CD8-positive, alpha-beta memory T cell (primary cell): ENCODE measurements around the gene EMX2. TPM values are rescaled to one million over a fixed set of nuclear protein-coding genes. Genes with fewer than 3 reads are reported as not detected.

Experiments
- CTCF ChIA-PET: fragments of 350-600 bp; sonication (Branson Sonifier 250); formaldehyde crosslinking; loops from one replicate; lab custom pipeline; 2021; ENCODE audit warnings: antibody characterized with exemption; lab: Charles Lee
- POLR2A ChIA-PET: fragments of 350-600 bp; sonication (Branson Sonifier 250); formaldehyde crosslinking; loops from one replicate; lab custom pipeline; 2021; ENCODE audit warnings: antibody characterized with exemption; lab: Charles Lee
- DNase-seq, 5 donors: peaks; one replicate each; pipeline versions ENCODE4 v3.0.0 to v3.0.0-alpha.2; 2020 to 2022; ENCODE audit warnings: mixed read lengths in 1 of 5
- H3K27ac ChIP-seq: one replicate; pipeline ENCODE4 v1.7.0; 2013; ENCODE audit warnings: low read depth, mild to moderate bottlenecking, low read length, moderate library complexity
- H3K27me3 ChIP-seq: 2 replicates; pipeline ENCODE4 v1.7.0; 2013; ENCODE audit warnings: low read length, mild to moderate bottlenecking; ENCODE audit not compliant: insufficient read depth, poor library complexity, severe bottlenecking
- H3K36me3 ChIP-seq: 2 replicates; pipeline ENCODE4 v1.7.0; 2013; ENCODE audit warnings: mild to moderate bottlenecking, low read length, moderate library complexity; ENCODE audit not compliant: insufficient read depth
- H3K4me1 ChIP-seq: 2 replicates; pipeline ENCODE4 v1.7.0; 2013; ENCODE audit warnings: mild to moderate bottlenecking, low read length, moderate library complexity; ENCODE audit not compliant: insufficient read depth
- H3K4me3 ChIP-seq: 2 replicates; pipeline ENCODE4 v1.7.0; 2013; ENCODE audit warnings: mild to moderate bottlenecking, low read length
- H3K9me3 ChIP-seq: 2 replicates; pipeline ENCODE4 v1.7.0; 2013; ENCODE audit warnings: mild to moderate bottlenecking, low read length
- H3K27ac Mint-ChIP-seq, 8 donors: one replicate each; pipeline ENCODE4 v1.8.0; 2020 to 2021; ENCODE audit warnings: mixed read lengths in 8 of 8, mild to moderate bottlenecking in 6 of 8, inconsistent platforms in 3 of 8, moderate library complexity in 3 of 8
- H3K27me3 Mint-ChIP-seq, 2 donors: one replicate each; pipeline ENCODE4 v1.8.0; 2020 to 2021; ENCODE audit warnings: mixed read lengths in 2 of 2, mild to moderate bottlenecking in 1 of 2, moderate library complexity in 1 of 2
- H3K36me3 Mint-ChIP-seq, 3 donors: one replicate each; pipeline ENCODE4 v1.8.0; 2020 to 2021; ENCODE audit warnings: mixed read lengths in 3 of 3, inconsistent platforms in 1 of 3, mild to moderate bottlenecking in 1 of 3
- H3K4me1 Mint-ChIP-seq, 3 donors: one replicate each; pipeline ENCODE4 v1.8.0; 2020 to 2021; ENCODE audit warnings: mixed read lengths in 3 of 3, inconsistent platforms in 1 of 3, mild to moderate bottlenecking in 1 of 3
- H3K4me3 Mint-ChIP-seq, 7 donors: one replicate each; pipeline ENCODE4 v1.8.0; 2020 to 2021; ENCODE audit warnings: mixed read lengths in 7 of 7, mild to moderate bottlenecking in 6 of 7, moderate library complexity in 4 of 7, inconsistent platforms in 2 of 7
- H3K9me3 Mint-ChIP-seq, 5 donors: one replicate each; pipeline ENCODE4 v1.8.0; 2020 to 2022; ENCODE audit warnings: mixed read lengths in 5 of 5, mild to moderate bottlenecking in 3 of 5, moderate library complexity in 2 of 5, inconsistent platforms in 1 of 5
- polyA plus RNA-seq: library from polyadenylated mRNA; unstranded; fragments of 300-500 nt; fragmentation: Illumina TruSeq; gene quantifications from one replicate; pipeline ENCODE4 v1.2.3, GENCODE V29; 2021
- total RNA-seq, 2 experiments: library from RNA; stranded (reverse); gene quantifications; one replicate each; pipeline ENCODE4 v1.2.3, GENCODE V29; 2021

The EMX2 gene
- total RNA-seq (not detected), polyA plus RNA-seq (not detected)

DNA sequence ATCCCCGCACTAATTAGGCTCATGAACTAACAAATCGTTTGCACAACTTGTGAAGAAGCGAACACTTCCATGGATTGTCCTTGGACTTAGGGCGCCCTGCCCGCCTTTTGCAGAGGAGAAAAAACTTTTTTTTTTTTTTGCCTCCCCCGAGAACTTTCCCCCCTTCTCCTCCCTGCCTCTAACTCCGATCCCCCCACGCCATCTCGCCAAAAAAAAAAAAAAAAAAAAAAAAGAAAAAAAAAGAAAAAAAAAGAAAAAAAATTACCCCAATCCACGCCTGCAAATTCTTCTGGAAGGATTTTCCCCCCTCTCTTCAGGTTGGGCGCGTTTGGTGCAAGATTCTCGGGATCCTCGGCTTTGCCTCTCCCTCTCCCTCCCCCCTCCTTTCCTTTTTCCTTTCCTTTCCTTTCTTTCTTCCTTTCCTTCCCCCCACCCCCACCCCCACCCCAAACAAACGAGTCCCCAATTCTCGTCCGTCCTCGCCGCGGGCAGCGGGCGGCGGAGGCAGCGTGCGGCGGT lies at the start of gene EMX2:
Gene EMX2 (plus strand): TSS at position 41 of the 519 bp plus-strand sequence. CDS start 522 bp downstream, outside the sequence.
- H3K4me1 ChIP-seq: peaks cover 4% of the 10 kb centered on the region
- no peaks in the 10 kb centered on the region for H3K36me3 ChIP-seq
- no peak within 1 kb of the TSS for H3K4me3 ChIP-seq
- Mint-ChIP-seq H3K27me3 (peaks cover 71 to 74% of the 10 kb centered on the region in 2 donors), H3K27ac (peak within 1 kb of the TSS in 1 of 8 donors; percentile 56), H3K36me3 (no peaks in the 10 kb centered on the region), H3K4me1 (peaks cover 8 to 35% (median 22%) of the 10 kb centered on the region in 3 donors), H3K9me3 (peaks cover 0 to 3% (median 0%) of the 10 kb centered on the region in 5 donors), H3K4me3 (peak within 1 kb of the TSS in 6 of 7 donors; percentile 27 to 70 (median 44))
- POLR2A ChIA-PET: interaction anchor here (0.6 kb wide), 1 partner anchor 1179 kb away, joined by 3 read pairs; no protein-coding TSS in a partner anchor
- peaks cover 42% of the 10 kb centered on the region for H3K27me3 ChIP-seq
- CTCF ChIA-PET: no interaction called here
- no peak for DNase-seq
- H3K27ac ChIP-seq: no peak within 1 kb of the TSS
- no peaks in the 10 kb centered on the region for H3K9me3 ChIP-seq

DNA sequence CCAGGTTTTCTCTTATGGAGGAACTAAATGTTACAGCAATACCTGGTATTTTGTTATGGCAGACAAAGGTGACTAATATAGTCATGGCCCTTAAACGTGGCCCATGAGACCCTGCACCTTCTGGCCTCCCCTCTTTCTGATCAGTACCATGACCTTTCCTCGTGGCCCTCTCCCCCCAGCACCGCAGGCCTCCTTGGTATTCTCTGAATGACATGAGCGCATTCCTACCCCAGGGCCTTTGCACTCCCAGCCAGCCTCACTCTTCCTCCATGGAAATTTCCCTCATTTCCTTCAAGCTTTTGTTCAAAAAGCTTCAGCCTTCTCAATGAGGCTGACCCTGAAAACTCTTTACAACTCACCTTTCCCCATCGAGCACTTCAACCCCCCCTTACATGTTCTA lies 46.5 kb upstream of the EMX2 start:
- ChIA-PET POLR2A (no interaction called here), CTCF (interaction anchor here (0.7 to 4.1 kb wide), 15 partner anchors 9 to 963 kb away, joined by 3 to 44 read pairs (median 5); no protein-coding TSS in a partner anchor)
- Mint-ChIP-seq H3K27me3 (peaks cover 10 to 38% of the 10 kb centered on the region in 2 donors), H3K27ac (no peak overlapping the region), H3K36me3 (no peaks in the 10 kb centered on the region), H3K9me3 (no peaks in the 10 kb centered on the region), H3K4me1 (peaks cover 0 to 2% (median 0%) of the 10 kb centered on the region in 3 donors), H3K4me3 (no peak overlapping the region)
- Histone ChIP-seq H3K4me3 (no peak overlapping the region), H3K9me3 (no peaks in the 10 kb centered on the region), H3K27me3 (no peaks in the 10 kb centered on the region), H3K27ac (no peak overlapping the region), H3K4me1 (no peaks in the 10 kb centered on the region), H3K36me3 (no peaks in the 10 kb centered on the region)
- no peak for DNase-seq

DNA sequence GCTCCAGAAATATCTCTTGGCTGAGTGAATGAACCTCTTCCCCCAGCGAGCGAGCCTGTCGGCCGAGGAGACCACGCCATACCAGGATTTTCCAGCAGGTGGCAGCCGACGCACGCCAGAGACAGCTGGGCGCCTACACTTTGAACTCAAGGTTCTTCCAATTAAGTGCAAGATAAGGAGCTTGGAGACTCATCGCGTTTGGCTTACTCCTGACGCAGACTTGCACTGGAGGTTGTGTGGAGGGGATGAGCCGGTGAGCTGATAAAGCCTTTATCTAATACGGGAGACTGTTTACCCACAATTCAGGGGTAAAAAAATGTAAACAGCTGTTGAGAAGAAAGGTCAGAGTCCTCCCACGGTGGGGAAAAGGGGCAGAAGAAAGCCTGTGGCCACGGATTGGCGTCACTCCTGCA lies 45.9 kb upstream of the EMX2 start:
- no peaks in the 10 kb centered on the region for H3K9me3 ChIP-seq
- no peaks in the 10 kb centered on the region for H3K36me3 ChIP-seq
- H3K4me1 ChIP-seq: no peaks in the 10 kb centered on the region
- H3K27ac Mint-ChIP-seq: no peak overlapping the region
- no peak overlapping the region for H3K4me3 ChIP-seq
- ChIA-PET POLR2A (no interaction called here), CTCF (interaction anchor here (0.7 to 4.1 kb wide), 17 partner anchors 9 to 962 kb away, joined by 3 to 44 read pairs (median 5); no protein-coding TSS in a partner anchor)
- H3K9me3 Mint-ChIP-seq: no peaks in the 10 kb centered on the region
- H3K4me1 Mint-ChIP-seq: peaks cover 0 to 2% (median 0%) of the 10 kb centered on the region in 3 donors
- DNase-seq: peak; percentile 33 to 62 (median 46)
- no peak overlapping the region for H3K4me3 Mint-ChIP-seq
- peaks cover 10 to 33% of the 10 kb centered on the region in 2 donors for H3K27me3 Mint-ChIP-seq
- no peaks in the 10 kb centered on the region for H3K36me3 Mint-ChIP-seq
- H3K27me3 ChIP-seq: no peaks in the 10 kb centered on the region
- no peak overlapping the region for H3K27ac ChIP-seq

DNA sequence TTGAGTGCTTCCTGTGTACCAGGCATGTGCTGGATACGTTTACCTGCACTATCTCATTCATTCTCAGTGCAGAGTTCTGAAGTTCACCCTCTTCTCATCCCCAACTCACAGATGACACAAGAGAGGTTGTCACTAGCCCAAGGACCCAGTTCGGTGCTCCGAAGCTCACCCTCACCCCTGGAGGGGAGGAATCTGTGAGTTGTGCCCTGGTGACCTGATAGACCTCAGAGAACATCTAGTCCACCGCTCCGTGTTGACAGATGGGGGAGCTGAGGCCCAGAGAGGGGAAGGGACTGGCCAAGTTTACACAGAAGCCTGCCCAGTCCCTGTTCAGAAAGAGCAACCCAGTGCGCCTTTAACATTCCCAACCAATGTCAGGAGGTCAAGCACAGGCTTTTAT lies 44.8 kb upstream of the EMX2 start:
- POLR2A ChIA-PET: no interaction called here
- H3K9me3 Mint-ChIP-seq: no peaks in the 10 kb centered on the region
- H3K27me3 Mint-ChIP-seq: peaks cover 12 to 36% of the 10 kb centered on the region in 2 donors
- CTCF ChIA-PET: interaction anchor here (1.1 to 4.1 kb wide), 8 partner anchors 8 to 961 kb away, joined by 4 to 44 read pairs (median 8); no protein-coding TSS in a partner anchor
- H3K4me3 Mint-ChIP-seq: no peak overlapping the region
- H3K27ac Mint-ChIP-seq: no peak overlapping the region
- Histone ChIP-seq H3K9me3 (no peaks in the 10 kb centered on the region), H3K4me1 (no peaks in the 10 kb centered on the region), H3K4me3 (no peak overlapping the region), H3K36me3 (no peaks in the 10 kb centered on the region), H3K27ac (no peak overlapping the region), H3K27me3 (no peaks in the 10 kb centered on the region)
- no peaks in the 10 kb centered on the region for H3K36me3 Mint-ChIP-seq
- peaks cover 0 to 2% (median 0%) of the 10 kb centered on the region in 3 donors for H3K4me1 Mint-ChIP-seq
- DNase-seq: no peak

DNA sequence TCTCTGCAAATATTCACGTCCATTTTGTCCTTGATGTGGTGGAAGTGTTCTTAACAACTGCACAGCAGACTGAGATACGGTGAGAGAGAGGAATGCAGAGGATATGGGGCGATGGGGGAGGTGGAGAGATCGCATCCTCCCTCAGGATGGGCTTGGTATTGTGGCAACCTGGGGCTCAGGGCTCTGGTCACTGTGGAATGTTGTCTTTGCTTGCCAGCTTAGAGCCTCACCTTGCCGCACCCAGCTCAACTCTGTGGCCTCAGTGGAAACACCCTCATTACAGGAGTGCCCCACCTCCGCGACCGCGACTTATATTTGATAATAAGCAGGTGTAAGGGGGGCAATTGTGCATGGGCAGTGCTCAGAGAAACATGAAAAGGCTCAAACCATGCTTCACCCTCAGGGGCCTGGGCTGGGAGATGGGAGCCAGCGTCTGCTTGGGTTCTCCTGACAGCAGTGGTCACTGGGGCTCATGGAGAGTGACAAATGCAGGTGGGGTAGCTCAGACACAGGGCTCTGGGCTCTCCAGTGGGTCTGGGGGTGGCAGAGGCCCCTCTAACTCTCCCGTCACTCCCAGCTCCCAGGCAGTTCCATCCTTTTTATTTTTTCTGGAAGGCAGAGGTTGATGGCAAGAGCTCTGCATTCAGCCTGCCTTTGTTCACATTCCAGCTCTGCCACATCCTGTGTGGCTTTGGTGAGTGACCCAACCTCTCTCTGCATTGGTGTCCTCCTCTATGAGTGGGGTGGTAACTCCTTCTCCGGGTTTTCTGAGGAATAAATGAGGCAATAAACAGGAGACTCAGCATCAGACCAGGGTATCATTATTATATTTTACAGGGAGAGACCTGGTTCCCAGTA lies 43.1 kb upstream of the EMX2 start:
- H3K9me3 Mint-ChIP-seq: no peaks in the 10 kb centered on the region
- H3K27ac ChIP-seq: no peak overlapping the region
- no peak overlapping the region for H3K4me3 ChIP-seq
- H3K4me1 ChIP-seq: no peaks in the 10 kb centered on the region
- no peak for DNase-seq
- H3K36me3 Mint-ChIP-seq: no peaks in the 10 kb centered on the region
- no peak overlapping the region for H3K27ac Mint-ChIP-seq
- H3K4me1 Mint-ChIP-seq: peaks cover 0 to 2% (median 0%) of the 10 kb centered on the region in 3 donors
- no peaks in the 10 kb centered on the region for H3K9me3 ChIP-seq
- H3K27me3 ChIP-seq: no peaks in the 10 kb centered on the region
- POLR2A ChIA-PET: no interaction called here
- no peaks in the 10 kb centered on the region for H3K36me3 ChIP-seq
- peaks cover 12 to 47% of the 10 kb centered on the region in 2 donors for H3K27me3 Mint-ChIP-seq
- CTCF ChIA-PET: interaction anchor here (3.2 kb wide), 1 partner anchor 741 kb away, joined by 10 read pairs; no protein-coding TSS in a partner anchor
- H3K4me3 Mint-ChIP-seq: no peak overlapping the region

DNA sequence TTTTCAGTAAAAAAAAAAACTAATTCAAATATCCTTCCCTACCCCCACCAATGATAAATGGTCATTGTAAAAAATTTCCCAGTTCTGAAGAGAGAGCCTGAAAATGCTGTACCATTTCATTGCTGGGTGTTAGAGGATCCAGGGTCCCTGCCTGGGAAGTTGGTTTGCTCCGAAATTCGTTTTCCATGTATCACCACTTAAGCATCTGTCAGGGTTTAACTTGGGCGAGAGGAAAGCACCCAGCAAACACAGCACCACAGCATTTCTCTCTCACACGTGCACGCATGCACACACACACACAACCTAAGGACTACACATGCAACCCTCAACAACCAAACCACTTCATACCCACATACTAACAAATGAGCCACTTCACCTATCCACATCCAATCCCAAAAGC lies 42.1 kb upstream of the EMX2 start:
- POLR2A ChIA-PET: no interaction called here
- peaks cover 9 to 41% of the 10 kb centered on the region in 2 donors for H3K27me3 Mint-ChIP-seq
- no peak overlapping the region for H3K4me3 ChIP-seq
- no peak for DNase-seq
- H3K4me3 Mint-ChIP-seq: no peak overlapping the region
- H3K27ac ChIP-seq: no peak overlapping the region
- no peaks in the 10 kb centered on the region for H3K9me3 Mint-ChIP-seq
- no peaks in the 10 kb centered on the region for H3K36me3 Mint-ChIP-seq
- H3K27me3 ChIP-seq: no peaks in the 10 kb centered on the region
- CTCF ChIA-PET: interaction anchor here (3.2 kb wide), 1 partner anchor 740 kb away, joined by 10 read pairs; no protein-coding TSS in a partner anchor
- peaks cover 0 to 2% (median 0%) of the 10 kb centered on the region in 3 donors for H3K4me1 Mint-ChIP-seq
- no peaks in the 10 kb centered on the region for H3K9me3 ChIP-seq
- no peak overlapping the region for H3K27ac Mint-ChIP-seq
- no peaks in the 10 kb centered on the region for H3K4me1 ChIP-seq
- H3K36me3 ChIP-seq: no peaks in the 10 kb centered on the region

DNA sequence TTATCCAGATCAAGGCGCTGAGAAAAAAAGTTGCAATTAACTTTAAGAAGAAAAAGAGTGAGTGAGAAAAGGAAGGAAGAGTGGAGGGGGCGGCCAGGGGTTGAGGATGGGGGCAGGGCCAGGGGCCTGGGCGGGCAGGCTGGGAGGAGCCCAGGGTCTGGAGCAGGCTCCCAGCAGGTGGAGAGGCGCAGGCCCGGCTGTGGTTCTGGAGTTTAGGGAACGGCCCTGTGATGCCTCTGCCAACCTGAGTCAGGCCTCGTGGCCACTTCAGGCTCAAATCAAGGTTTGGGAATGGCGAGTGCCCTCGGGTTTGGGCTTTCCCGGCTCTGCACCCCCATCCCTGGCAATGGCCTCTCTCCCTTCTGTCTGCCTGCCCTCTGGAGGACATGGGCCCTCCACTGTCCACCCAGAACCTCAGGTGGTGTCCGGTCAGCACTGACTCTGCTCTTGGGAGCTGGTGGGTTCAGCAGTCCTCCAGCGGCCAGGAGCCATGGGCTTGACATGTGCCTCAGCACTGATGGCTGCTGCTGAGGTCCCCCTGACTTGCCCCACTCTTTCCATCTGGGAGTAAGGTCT lies 41.0 kb upstream of the EMX2 start:
- POLR2A ChIA-PET: no interaction called here
- no peak for DNase-seq
- Mint-ChIP-seq H3K9me3 (no peaks in the 10 kb centered on the region), H3K4me3 (no peak overlapping the region), H3K27ac (no peak overlapping the region), H3K27me3 (peaks cover 12 to 30% of the 10 kb centered on the region in 2 donors), H3K36me3 (no peaks in the 10 kb centered on the region), H3K4me1 (peaks cover 0 to 2% (median 0%) of the 10 kb centered on the region in 3 donors)
- CTCF ChIA-PET: no interaction called here
- Histone ChIP-seq H3K27me3 (no peaks in the 10 kb centered on the region), H3K4me3 (no peak overlapping the region), H3K27ac (no peak overlapping the region), H3K9me3 (no peaks in the 10 kb centered on the region), H3K36me3 (no peaks in the 10 kb centered on the region), H3K4me1 (no peaks in the 10 kb centered on the region)
